GM19238 (cell line): Measurements from ENCODE around the gene COPG2.
"Not testable (repeated sequence)": the region's sequence is repeated elsewhere in the genome, so short reads cannot be mapped to it uniquely, and the experiment has no call there.

Experiments used
- DNase-seq: peaks from one replicate; pipeline ENCODE4 v3.0.0; 2011; ENCODE audit warnings: low spot score; ENCODE audit not compliant: insufficient read length

The COPG2 gene

GRCh38 chr7:130566898-130567280, 101.7 kb downstream of the COPG2 start:
- no peak for DNase-seq

DNA sequence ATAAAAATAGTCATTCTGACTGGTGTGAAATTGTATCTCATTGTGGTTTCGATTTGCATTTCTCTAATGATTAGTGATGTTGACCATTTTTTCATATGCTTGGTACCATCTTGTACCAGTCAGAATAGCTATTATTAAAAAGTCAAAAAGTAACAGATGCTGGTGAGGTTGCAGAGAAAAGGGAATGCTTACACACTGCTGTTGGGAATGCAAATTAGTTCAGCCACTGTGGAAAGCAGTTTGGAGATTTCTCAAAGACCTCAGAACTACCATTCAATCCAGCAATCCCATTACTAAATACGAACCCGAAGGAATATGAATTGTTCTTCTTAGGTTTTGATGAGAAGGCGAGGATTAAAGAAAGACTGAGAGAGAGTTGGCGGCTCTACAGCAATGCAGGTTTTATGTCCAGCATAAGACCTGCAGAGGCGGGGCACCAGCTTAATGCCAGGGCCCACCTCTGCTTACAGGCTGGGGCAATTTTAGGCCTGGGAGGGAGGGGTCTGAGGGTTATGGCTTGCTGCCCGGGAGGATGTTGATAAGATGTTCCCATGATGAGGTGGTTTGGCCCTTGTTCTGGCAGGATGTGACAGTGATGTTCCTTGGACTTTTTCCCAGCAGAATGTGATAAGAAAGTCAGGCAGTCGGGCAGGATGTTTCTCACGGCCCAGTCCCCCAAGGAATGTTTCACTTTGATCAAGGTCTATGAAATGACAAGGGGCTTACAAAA, 102.2 kb downstream of the COPG2 start:
- no peak for DNase-seq

GRCh38 chr7:130560972-130561371, 107.6 kb downstream of the COPG2 start:
- DNase-seq = peak; percentile 41

DNA sequence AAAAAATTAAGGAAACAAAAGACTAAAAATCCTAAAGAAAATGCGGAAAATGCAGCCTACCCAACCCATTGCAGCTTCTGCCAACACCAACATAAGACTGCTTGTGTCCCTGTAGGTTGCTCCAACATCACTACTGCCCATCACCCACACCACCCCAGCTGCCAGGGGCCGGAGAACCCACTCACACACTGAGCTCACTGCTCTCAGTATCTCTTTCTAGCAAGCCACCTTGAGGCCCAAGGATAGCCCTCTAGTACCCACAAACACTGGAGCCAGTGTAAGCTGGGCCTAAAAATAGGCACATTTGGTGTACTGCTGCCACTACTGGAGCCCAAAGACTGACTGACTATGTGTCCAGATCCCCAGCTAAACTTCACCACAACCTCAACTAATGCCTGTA, 109.4 kb downstream of the COPG2 start:
- no peak for DNase-seq

- DNase-seq = no peak
These were observed 114.1 kb downstream of the COPG2 start for GRCh38 chr7:130554481-130554880.

- no peak for DNase-seq
These were observed 115.0 kb downstream of the COPG2 start for GRCh38 chr7:130553398-130554029.

DNA sequence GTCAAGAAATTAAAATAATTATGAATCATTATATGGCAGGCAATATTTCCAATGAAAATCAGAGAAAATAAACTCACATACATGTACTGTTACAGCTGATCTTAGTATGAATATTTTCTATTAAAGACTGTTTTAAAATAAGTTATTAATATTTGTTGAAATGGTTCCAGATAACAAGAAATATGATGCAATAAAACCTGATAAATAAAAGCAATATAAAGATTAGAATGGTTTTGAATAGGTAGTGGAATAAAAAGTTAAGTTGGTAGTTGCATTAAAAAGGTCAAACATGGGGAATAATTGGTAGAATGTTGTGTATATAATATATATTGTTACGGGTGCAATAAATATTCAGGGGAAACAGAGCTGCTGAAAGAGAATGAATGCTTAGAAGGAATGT, 124.2 kb downstream of the COPG2 start:
- DNase-seq = no peak

GRCh38 chr7:130543487-130544010, 125.0 kb downstream of the COPG2 start:
- no peak for DNase-seq

GRCh38 chr7:130542297-130542696, 126.3 kb downstream of the COPG2 start:
- DNase-seq = not testable (repeated sequence)

GRCh38 chr7:130541287-130541686, 127.3 kb downstream of the COPG2 start:
- not testable (repeated sequence) for DNase-seq

DNA sequence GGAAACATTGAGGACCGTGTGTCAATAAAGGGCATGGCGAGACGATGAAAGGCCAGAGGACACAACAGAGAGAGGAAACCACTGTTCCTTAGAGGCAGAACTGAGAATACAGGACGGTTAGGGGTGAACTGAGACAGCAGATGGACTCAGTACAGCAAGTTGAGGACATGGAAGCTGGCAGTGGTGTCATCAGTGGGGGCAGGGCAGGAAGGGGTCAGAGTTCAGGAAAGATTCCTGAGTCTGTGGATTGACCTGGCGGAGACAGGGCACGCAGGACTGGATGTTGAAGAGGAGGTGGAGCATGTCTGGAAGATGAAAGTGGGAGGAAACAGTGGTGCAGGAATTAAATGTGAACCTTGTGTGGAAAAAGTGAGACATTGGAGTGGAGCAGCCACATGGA, 130.7 kb downstream of the COPG2 start:
- not testable (repeated sequence) for DNase-seq

- DNase-seq = no peak
These were observed 139.1 kb downstream of the COPG2 start for GRCh38 chr7:130529417-130529816.

GRCh38 chr7:130527752-130528355, 140.7 kb downstream of the COPG2 start:
- DNase-seq = not testable (repeated sequence)

DNA sequence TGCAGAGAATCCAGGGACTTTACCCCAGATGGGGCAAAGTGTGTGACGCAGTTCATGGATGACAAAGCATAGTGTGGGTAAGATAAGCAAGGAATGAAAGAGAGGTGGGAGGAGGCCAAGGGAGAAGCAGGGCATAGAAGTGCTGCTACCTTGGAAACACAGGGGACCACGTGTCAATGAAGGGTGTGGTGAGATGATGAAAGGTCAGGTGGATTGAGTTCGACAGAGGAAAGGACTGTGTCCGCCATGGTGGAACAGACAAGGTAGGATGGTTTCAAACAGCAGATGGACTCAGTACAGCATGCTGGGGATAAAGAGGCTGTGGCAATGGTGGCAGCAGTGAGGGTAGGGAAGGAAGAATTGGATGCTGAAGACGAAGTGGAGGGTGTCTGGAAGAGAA, 143.9 kb downstream of the COPG2 start:
- no peak for DNase-seq

- DNase-seq = not testable (repeated sequence)
These were observed 144.9 kb downstream of the COPG2 start for GRCh38 chr7:130523519-130524125.

GRCh38 chr7:130521258-130521951, 147.1 kb downstream of the COPG2 start:
- DNase-seq = no peak

DNA sequence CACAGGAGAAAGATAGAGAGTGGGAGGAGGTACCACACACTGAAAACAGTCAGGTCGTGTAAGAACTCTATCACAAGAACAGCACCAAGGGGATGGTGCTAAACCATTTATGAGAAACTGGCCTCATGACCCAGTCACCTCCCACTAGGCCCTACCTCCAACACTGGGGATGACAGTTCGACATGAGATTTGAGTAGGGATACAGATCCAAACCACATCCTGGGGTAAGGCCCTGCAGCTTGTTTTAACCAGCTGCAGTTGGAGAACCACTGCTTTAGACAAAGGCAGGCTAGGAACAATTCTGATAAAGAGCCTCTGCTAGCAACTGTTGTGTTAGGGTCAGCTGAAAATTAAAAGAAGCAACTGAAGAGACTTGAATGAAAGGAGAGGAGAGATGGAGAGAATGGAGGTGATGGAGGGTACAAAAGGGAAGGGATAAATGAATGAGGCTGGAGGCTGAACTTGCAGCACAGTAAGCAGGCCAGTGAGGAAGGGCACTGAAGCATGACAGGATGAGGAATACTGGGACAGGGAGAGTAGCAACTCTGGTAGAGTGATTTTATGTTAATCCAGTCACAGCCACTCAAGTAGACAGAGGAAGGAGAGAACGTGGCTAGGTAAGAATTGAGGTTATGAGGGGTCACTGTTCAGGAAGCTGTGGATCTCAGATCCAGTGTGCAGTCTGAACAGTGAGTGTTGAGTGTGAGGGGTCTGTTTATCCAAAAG, 153.1 kb downstream of the COPG2 start:
- no peak for DNase-seq

- DNase-seq = no peak
These were observed 155.1 kb downstream of the COPG2 start for GRCh38 chr7:130513447-130513846.

DNA sequence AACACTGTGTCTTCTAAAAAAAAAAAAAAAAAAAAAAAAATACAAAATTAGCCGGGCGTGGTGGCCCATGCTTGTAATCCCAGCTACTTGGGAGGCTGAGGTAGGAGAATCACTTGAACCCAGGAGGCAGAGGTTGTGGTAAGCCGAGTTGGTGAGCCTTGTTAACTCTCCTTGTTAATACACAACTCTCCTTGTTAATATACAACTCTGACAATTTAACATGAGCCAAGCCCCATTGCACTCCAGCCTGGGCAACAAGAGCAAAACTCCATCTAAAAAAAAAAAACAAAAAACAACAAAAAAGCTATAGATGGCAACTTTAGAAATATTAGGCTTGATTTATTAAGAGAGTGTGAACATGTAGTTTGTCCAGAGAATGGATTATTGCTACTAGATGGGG, 156.5 kb downstream of the COPG2 start:
- not testable (repeated sequence) for DNase-seq

- no peak for DNase-seq
These were observed 162.2 kb downstream of the COPG2 start for GRCh38 chr7:130506358-130506757.

GRCh38 chr7:130505753-130506152, 162.8 kb downstream of the COPG2 start:
- no peak for DNase-seq
